GM23338 (cell line): ENCODE results near the gene NRCAM. TPM values are rescaled to one million over a fixed set of nuclear protein-coding genes. Genes with fewer than 3 reads are reported as not detected.

Source experiments
- ATAC-seq: fragments of 200-7000 bp; cut with Tn5 transposase; 3 replicates; pipeline ENCODE4 v1.9.1; 2020
- DNase-seq: peaks from one replicate; pipeline ENCODE4 v3.0.0-alpha.2; 2015; ENCODE audit warnings: low spot score
- H2AFZ ChIP-seq: fragments of 200-600 bp; sonication (generic); 2 replicates; pipeline ENCODE4 v1.8.0; 2016; ENCODE audit warnings: antibody characterized with exemption, mild to moderate bottlenecking, moderate library complexity
- H3F3A ChIP-seq: fragments of 200-600 bp; sonication (generic); replicated peaks from 2 replicates; pipeline ENCODE4 v1.8.0; 2017; ENCODE audit warnings: antibody characterized with exemption, mixed run types, low read depth
- H3K27ac ChIP-seq: fragments of 200-600 bp; sonication (generic); 2 replicates; pipeline ENCODE4 v1.6.1; 2016; ENCODE audit warnings: low read depth
- H3K27me3 ChIP-seq: fragments of 200-600 bp; sonication (generic); 2 replicates; pipeline ENCODE4 v1.8.0; 2016; ENCODE audit warnings: mild to moderate bottlenecking, mixed run types, moderate library complexity; ENCODE audit not compliant: insufficient read depth
- H3K36me3 ChIP-seq: fragments of 200-600 bp; sonication (generic); 2 replicates; pipeline ENCODE4 v1.8.0; 2016; ENCODE audit warnings: mild to moderate bottlenecking; ENCODE audit not compliant: insufficient read depth
- H3K4me1 ChIP-seq: fragments of 200-600 bp; sonication (generic); 2 replicates; pipeline ENCODE4 v1.8.0; 2016; ENCODE audit warnings: mild to moderate bottlenecking, moderate library complexity; ENCODE audit not compliant: insufficient read depth
- H3K4me2 ChIP-seq: fragments of 200-600 bp; sonication (generic); 2 replicates; pipeline ENCODE4 v1.7.1; 2017; ENCODE audit warnings: mixed run types
- H3K4me3 ChIP-seq: fragments of 200-600 bp; sonication (generic); 2 replicates; pipeline ENCODE4 v1.6.1; 2016; ENCODE audit warnings: mixed run types
- H3K79me2 ChIP-seq: fragments of 200-600 bp; sonication (generic); replicated peaks from 2 replicates; pipeline ENCODE4 v1.8.0; 2017; ENCODE audit warnings: mild to moderate bottlenecking; ENCODE audit not compliant: insufficient read depth
- H3K9me2 ChIP-seq: fragments of 200-600 bp; sonication (generic); 2 replicates; pipeline ENCODE4 v1.8.0; 2017; ENCODE audit not compliant: insufficient read depth
- H4K20me1 ChIP-seq: fragments of 200-600 bp; sonication (generic); replicated peaks from 2 replicates; pipeline ENCODE4 v1.8.0; 2017; ENCODE audit warnings: mild to moderate bottlenecking; ENCODE audit not compliant: insufficient read depth
- H3K27ac Mint-ChIP-seq: 2 replicates; pipeline ENCODE4 v1.8.0; 2020; ENCODE audit warnings: inconsistent platforms, mild to moderate bottlenecking, moderate library complexity, mixed read lengths
- H3K27me3 Mint-ChIP-seq: 3 replicates; pipeline ENCODE4 v1.8.0; 2022; ENCODE audit warnings: low read depth, mild to moderate bottlenecking, moderate library complexity, mixed read lengths, inconsistent platforms; ENCODE audit not compliant: insufficient read depth, poor library complexity
- H3K36me3 Mint-ChIP-seq: 3 replicates; pipeline ENCODE4 v1.8.0; 2021; ENCODE audit warnings: low read depth, mild to moderate bottlenecking, inconsistent platforms, moderate library complexity, mixed read lengths
- H3K4me1 Mint-ChIP-seq: 3 replicates; pipeline ENCODE4 v1.8.0; 2020; ENCODE audit warnings: mild to moderate bottlenecking, inconsistent platforms, mixed read lengths
- H3K4me3 Mint-ChIP-seq: 3 replicates; pipeline ENCODE4 v1.8.0; 2021; ENCODE audit warnings: moderate library complexity, mild to moderate bottlenecking, inconsistent platforms, mixed read lengths
- H3K9me3 Mint-ChIP-seq: 3 replicates; pipeline ENCODE4 v1.8.0; 2020; ENCODE audit warnings: moderate library complexity, mild to moderate bottlenecking, inconsistent platforms, mixed read lengths
- CREB1 ChIP-seq: fragments of 250-450 bp; sonication (Bioruptor Pico); IDR thresholded peaks from 2 replicates; pipeline ENCODE4 v1.5.0; 2020; ENCODE audit warnings: low read depth, mild to moderate bottlenecking, moderate library complexity
- EZH2 ChIP-seq: fragments of 200-600 bp; sonication (generic); IDR thresholded peaks from one replicate; pipeline ENCODE4 v1.8.0; 2017; ENCODE audit warnings: antibody characterized with exemption, mild to moderate bottlenecking, low read depth; ENCODE audit not compliant: unreplicated experiment
- EZH2phosphoT487 ChIP-seq: fragments of 200-600 bp; sonication (generic); IDR thresholded peaks from one replicate; pipeline ENCODE4 v1.8.1; 2018; ENCODE audit warnings: antibody characterized with exemption; ENCODE audit not compliant: unreplicated experiment
- JUNB ChIP-seq: IDR thresholded peaks from one replicate; pipeline ENCODE4 v1.6.1; 2016; ENCODE audit warnings: antibody characterized with exemption; ENCODE audit not compliant: unreplicated experiment
- NANOG ChIP-seq: IDR thresholded peaks from 2 replicates; pipeline ENCODE4 v1.6.1; 2016; ENCODE audit warnings: antibody characterized with exemption, borderline replicate concordance
- POLR2AphosphoS5 ChIP-seq: IDR thresholded peaks from 2 replicates; pipeline ENCODE4 v1.6.1; 2016; ENCODE audit warnings: antibody characterized with exemption, low read depth
- STAT1 ChIP-seq: IDR thresholded peaks from one replicate; pipeline ENCODE4 v1.6.1; 2016; ENCODE audit warnings: antibody characterized with exemption; ENCODE audit not compliant: unreplicated experiment
- ZNF114 ChIP-seq: fragments of 250-450 bp; sonication (Bioruptor Pico); IDR thresholded peaks from 2 replicates; pipeline ENCODE4 v1.5.0; 2020; ENCODE audit warnings: mild to moderate bottlenecking, moderate library complexity
- ZNF331 ChIP-seq: fragments of 250-450 bp; sonication (Bioruptor Pico); IDR thresholded peaks from 2 replicates; pipeline ENCODE4 v1.5.0; 2020; ENCODE audit warnings: low read depth, mild to moderate bottlenecking, moderate library complexity
- polyA plus RNA-seq: library from polyadenylated mRNA; unstranded; fragments of >200 nt; fragmentation: Nextera tagmentation; extraction: Ambion mirVana; gene quantifications from 2 replicates; pipeline ENCODE4 v1.2.1, GENCODE V29; 2016
- total RNA-seq: library from RNA; depleted of rRNA; stranded (reverse); fragments of >200 nt; shearing (Covaris generic); gene quantifications from 2 replicates; pipeline ENCODE4 v1.2.3, GENCODE V29; 2014
- TF ChIP-seq, protein P1 (sequence below): IDR thresholded peaks from 2 replicates; pipeline ENCODE4 v1.6.1; 2016; ENCODE audit warnings: antibody characterized with exemption
- TF ChIP-seq, protein P2 (sequence below), 2 experiments: fragments of 200-600 bp in 1 of 2; sonication (generic) in 1 of 2; conservative IDR thresholded peaks; 2 replicates each; pipeline versions ENCODE4 v1.5.1 to v1.6.1; 2016 to 2017; ENCODE audit warnings: antibody characterized with exemption in 2 of 2, low read depth in 2 of 2, mild to moderate bottlenecking in 2 of 2, moderate library complexity in 1 of 2
- TF ChIP-seq, protein P3 (sequence below): IDR thresholded peaks from one replicate; pipeline ENCODE4 v1.6.1; 2018; ENCODE audit warnings: antibody characterized with exemption; ENCODE audit not compliant: unreplicated experiment
- TF ChIP-seq, protein P4 (sequence below): fragments of 250-450 bp; sonication (Bioruptor Pico); IDR thresholded peaks from 2 replicates; pipeline ENCODE4 v1.5.0; 2020; ENCODE audit warnings: mild to moderate bottlenecking, moderate library complexity

Gene NRCAM
- total and polyA plus RNA-seq, 2 experiments from 2014 or later = 2.5 to 6.8 TPM

DNA sequence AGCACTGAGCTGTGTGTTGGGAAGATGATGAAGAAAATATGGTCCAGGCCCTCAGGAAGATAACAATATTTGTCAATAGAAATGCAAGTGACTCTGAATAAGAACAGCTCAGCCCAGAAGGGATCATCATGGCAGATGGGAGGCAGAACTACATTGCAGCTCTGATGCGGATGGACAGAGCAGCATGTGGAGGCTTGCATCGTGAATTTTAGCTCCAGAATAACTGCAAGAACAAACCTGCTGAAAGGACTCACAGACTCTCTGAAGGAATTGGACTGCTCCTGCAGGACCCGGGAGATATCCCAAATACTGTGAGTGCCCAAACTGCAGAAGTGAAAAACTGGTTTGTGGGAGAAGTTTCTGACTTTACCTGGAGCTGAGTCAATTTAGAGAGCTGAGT, 245.4 kb downstream of the NRCAM start (continued):
- TF ChIP-seq, protein P1, sequence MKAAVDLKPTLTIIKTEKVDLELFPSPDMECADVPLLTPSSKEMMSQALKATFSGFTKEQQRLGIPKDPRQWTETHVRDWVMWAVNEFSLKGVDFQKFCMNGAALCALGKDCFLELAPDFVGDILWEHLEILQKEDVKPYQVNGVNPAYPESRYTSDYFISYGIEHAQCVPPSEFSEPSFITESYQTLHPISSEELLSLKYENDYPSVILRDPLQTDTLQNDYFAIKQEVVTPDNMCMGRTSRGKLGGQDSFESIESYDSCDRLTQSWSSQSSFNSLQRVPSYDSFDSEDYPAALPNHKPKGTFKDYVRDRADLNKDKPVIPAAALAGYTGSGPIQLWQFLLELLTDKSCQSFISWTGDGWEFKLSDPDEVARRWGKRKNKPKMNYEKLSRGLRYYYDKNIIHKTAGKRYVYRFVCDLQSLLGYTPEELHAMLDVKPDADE = no peak
- no peak for TF ChIP-seq EZH2
- TF ChIP-seq ZNF114 (CRISPR knock-in tag) = no peak
- no peak for TF ChIP-seq STAT1
- no peak for TF ChIP-seq EZH2phosphoT487

DNA sequence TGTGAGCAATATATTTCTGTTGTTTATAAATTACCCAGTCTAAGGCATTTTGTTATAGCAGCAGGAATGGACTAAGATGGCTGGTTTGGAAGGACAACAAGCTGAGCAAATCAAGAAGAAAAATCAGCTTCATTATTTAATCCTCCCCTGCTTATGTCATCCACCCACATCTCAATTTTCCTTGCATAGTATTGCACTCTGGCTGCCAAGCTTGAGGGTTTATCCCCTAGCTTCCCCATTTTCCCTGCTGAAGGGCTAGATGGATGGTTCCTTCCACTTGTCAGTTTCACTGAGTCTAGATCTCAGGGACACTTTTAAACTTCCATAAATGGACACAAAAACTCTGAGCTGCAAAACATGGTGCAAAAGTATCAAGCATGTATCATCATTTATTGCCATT, 250.9 kb downstream of the NRCAM start:
- Histone ChIP-seq H3K36me3 (no peaks in the 10 kb centered on the region), H2AFZ (no peak overlapping the region), H4K20me1 (no peaks in the 10 kb centered on the region), H3K27ac (no peak overlapping the region), H3K4me1 (peaks cover 15% of the 10 kb centered on the region), H3K4me2 (no peak overlapping the region), H3K27me3 (no peaks in the 10 kb centered on the region), H3K9me2 (no peaks in the 10 kb centered on the region), H3F3A (no peaks in the 10 kb centered on the region), H3K79me2 (no peaks in the 10 kb centered on the region), H3K4me3 (no peak overlapping the region)
- H3K27ac Mint-ChIP-seq = no peak overlapping the region
- peaks cover 23% of the 10 kb centered on the region for H3K4me1 Mint-ChIP-seq
- H3K9me3 Mint-ChIP-seq = no peaks in the 10 kb centered on the region
- H3K36me3 Mint-ChIP-seq = peaks cover under 1% of the 10 kb centered on the region; the same call in 2 of the 3 replicates
- DNase-seq = no peak
- no peak overlapping the region for H3K4me3 Mint-ChIP-seq
- H3K27me3 Mint-ChIP-seq = peaks cover 2% of the 10 kb centered on the region
- no peak for ATAC-seq
- TF ChIP-seq POLR2AphosphoS5 (no peak), CREB1 (no peak), ZNF331 (no peak), JUNB (no peak), NANOG (no peak), STAT1 (no peak), EZH2phosphoT487 (no peak), EZH2 (no peak)
- TF ChIP-seq, protein P2, sequence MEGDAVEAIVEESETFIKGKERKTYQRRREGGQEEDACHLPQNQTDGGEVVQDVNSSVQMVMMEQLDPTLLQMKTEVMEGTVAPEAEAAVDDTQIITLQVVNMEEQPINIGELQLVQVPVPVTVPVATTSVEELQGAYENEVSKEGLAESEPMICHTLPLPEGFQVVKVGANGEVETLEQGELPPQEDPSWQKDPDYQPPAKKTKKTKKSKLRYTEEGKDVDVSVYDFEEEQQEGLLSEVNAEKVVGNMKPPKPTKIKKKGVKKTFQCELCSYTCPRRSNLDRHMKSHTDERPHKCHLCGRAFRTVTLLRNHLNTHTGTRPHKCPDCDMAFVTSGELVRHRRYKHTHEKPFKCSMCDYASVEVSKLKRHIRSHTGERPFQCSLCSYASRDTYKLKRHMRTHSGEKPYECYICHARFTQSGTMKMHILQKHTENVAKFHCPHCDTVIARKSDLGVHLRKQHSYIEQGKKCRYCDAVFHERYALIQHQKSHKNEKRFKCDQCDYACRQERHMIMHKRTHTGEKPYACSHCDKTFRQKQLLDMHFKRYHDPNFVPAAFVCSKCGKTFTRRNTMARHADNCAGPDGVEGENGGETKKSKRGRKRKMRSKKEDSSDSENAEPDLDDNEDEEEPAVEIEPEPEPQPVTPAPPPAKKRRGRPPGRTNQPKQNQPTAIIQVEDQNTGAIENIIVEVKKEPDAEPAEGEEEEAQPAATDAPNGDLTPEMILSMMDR (conservative IDR thresholded peaks at IDR 0.05; ENCODE audit: low read depth in 2 of 2) = no peak
- TF ChIP-seq, protein P3, sequence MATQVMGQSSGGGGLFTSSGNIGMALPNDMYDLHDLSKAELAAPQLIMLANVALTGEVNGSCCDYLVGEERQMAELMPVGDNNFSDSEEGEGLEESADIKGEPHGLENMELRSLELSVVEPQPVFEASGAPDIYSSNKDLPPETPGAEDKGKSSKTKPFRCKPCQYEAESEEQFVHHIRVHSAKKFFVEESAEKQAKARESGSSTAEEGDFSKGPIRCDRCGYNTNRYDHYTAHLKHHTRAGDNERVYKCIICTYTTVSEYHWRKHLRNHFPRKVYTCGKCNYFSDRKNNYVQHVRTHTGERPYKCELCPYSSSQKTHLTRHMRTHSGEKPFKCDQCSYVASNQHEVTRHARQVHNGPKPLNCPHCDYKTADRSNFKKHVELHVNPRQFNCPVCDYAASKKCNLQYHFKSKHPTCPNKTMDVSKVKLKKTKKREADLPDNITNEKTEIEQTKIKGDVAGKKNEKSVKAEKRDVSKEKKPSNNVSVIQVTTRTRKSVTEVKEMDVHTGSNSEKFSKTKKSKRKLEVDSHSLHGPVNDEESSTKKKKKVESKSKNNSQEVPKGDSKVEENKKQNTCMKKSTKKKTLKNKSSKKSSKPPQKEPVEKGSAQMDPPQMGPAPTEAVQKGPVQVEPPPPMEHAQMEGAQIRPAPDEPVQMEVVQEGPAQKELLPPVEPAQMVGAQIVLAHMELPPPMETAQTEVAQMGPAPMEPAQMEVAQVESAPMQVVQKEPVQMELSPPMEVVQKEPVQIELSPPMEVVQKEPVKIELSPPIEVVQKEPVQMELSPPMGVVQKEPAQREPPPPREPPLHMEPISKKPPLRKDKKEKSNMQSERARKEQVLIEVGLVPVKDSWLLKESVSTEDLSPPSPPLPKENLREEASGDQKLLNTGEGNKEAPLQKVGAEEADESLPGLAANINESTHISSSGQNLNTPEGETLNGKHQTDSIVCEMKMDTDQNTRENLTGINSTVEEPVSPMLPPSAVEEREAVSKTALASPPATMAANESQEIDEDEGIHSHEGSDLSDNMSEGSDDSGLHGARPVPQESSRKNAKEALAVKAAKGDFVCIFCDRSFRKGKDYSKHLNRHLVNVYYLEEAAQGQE = no peak
- TF ChIP-seq, protein P4, sequence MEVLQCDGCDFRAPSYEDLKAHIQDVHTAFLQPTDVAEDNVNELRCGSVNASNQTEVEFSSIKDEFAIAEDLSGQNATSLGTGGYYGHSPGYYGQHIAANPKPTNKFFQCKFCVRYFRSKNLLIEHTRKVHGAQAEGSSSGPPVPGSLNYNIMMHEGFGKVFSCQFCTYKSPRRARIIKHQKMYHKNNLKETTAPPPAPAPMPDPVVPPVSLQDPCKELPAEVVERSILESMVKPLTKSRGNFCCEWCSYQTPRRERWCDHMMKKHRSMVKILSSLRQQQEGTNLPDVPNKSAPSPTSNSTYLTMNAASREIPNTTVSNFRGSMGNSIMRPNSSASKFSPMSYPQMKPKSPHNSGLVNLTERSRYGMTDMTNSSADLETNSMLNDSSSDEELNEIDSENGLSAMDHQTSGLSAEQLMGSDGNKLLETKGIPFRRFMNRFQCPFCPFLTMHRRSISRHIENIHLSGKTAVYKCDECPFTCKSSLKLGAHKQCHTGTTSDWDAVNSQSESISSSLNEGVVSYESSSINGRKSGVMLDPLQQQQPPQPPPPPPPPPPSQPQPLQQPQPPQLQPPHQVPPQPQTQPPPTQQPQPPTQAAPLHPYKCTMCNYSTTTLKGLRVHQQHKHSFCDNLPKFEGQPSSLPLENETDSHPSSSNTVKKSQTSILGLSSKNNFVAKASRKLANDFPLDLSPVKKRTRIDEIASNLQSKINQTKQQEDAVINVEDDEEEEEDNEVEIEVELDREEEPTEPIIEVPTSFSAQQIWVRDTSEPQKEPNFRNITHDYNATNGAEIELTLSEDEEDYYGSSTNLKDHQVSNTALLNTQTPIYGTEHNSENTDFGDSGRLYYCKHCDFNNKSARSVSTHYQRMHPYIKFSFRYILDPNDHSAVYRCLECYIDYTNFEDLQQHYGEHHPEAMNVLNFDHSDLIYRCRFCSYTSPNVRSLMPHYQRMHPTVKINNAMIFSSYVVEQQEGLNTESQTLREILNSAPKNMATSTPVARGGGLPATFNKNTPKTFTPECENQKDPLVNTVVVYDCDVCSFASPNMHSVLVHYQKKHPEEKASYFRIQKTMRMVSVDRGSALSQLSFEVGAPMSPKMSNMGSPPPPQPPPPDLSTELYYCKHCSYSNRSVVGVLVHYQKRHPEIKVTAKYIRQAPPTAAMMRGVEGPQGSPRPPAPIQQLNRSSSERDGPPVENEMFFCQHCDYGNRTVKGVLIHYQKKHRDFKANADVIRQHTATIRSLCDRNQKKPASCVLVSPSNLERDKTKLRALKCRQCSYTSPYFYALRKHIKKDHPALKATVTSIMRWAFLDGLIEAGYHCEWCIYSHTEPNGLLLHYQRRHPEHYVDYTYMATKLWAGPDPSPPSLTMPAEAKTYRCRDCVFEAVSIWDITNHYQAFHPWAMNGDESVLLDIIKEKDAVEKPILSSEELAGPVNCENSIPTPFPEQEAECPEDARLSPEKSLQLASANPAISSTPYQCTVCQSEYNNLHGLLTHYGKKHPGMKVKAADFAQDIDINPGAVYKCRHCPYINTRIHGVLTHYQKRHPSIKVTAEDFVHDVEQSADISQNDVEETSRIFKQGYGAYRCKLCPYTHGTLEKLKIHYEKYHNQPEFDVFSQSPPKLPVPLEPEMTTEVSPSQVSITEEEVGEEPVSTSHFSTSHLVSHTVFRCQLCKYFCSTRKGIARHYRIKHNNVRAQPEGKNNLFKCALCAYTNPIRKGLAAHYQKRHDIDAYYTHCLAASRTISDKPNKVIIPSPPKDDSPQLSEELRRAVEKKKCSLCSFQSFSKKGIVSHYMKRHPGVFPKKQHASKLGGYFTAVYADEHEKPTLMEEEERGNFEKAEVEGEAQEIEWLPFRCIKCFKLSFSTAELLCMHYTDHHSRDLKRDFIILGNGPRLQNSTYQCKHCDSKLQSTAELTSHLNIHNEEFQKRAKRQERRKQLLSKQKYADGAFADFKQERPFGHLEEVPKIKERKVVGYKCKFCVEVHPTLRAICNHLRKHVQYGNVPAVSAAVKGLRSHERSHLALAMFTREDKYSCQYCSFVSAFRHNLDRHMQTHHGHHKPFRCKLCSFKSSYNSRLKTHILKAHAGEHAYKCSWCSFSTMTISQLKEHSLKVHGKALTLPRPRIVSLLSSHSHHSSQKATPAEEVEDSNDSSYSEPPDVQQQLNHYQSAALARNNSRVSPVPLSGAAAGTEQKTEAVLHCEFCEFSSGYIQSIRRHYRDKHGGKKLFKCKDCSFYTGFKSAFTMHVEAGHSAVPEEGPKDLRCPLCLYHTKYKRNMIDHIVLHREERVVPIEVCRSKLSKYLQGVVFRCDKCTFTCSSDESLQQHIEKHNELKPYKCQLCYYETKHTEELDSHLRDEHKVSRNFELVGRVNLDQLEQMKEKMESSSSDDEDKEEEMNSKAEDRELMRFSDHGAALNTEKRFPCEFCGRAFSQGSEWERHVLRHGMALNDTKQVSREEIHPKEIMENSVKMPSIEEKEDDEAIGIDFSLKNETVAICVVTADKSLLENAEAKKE (CRISPR knock-in tag) = no peak
